ENCODE results near the gene SLFNL1. TPM values are rescaled to one million over a fixed set of nuclear protein-coding genes. Genes with fewer than 3 reads are reported as not detected.

Gene SLFNL1
- total RNA-seq, 2 donors from 2014 or later: 0.15 TPM; not detected in 1

DNA sequence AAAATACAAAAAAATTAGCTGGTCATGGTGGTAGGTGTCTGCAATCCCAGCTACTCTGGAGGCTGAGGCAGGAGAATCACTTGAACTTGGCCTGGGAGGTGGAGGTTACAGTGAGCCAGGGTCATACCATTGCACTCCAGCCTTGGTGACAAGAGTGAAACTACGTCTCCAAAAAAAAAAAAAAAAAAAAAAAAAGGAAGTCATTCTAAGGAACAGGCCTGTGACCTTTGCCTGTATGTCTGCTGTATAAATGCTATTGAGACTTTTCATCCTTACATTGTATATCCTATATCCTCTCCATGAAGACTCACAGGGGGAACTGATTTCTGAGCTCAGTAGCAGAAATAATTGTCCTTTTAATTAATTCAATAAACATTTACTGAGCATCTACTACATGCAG is 49.6 kb downstream of the SLFNL1 start:
- H3K36me3 Mint-ChIP-seq (ENCODE audit: low read depth): no peaks in the 10 kb centered on the region
- no peaks in the 10 kb centered on the region for H3K36me3 ChIP-seq (ENCODE audit: control insufficient read depth, insufficient read depth, low read length)
- WGBS, 2 experiments (ENCODE audit: insufficient coverage in 1 of 2, insufficient read length in 1 of 2): 89 to 100% methylated on average over 1 of the region's 1 CpG
- H3K27me3 Mint-ChIP-seq (ENCODE audit: insufficient read depth): no peaks in the 10 kb centered on the region
- H3K9ac ChIP-seq (ENCODE audit: extremely low read depth, low read length, poor library complexity, severe bottlenecking): no peak overlapping the region
- no peak overlapping the region for H3K27ac ChIP-seq (ENCODE audit: low read depth, low read length)
- no peak overlapping the region for H3K4me3 Mint-ChIP-seq
- no peak overlapping the region for H3K27ac Mint-ChIP-seq
- DNase-seq: no peak
- no peaks in the 10 kb centered on the region for H3K4me1 ChIP-seq (ENCODE audit: control insufficient read depth, insufficient read depth, low read length)
- no peaks in the 10 kb centered on the region for H3K9me3 Mint-ChIP-seq
- H3K27me3 ChIP-seq (ENCODE audit: control insufficient read depth, insufficient read depth, low read length, poor library complexity, severe bottlenecking): no peaks in the 10 kb centered on the region
- TF ChIP-seq, protein P1, sequence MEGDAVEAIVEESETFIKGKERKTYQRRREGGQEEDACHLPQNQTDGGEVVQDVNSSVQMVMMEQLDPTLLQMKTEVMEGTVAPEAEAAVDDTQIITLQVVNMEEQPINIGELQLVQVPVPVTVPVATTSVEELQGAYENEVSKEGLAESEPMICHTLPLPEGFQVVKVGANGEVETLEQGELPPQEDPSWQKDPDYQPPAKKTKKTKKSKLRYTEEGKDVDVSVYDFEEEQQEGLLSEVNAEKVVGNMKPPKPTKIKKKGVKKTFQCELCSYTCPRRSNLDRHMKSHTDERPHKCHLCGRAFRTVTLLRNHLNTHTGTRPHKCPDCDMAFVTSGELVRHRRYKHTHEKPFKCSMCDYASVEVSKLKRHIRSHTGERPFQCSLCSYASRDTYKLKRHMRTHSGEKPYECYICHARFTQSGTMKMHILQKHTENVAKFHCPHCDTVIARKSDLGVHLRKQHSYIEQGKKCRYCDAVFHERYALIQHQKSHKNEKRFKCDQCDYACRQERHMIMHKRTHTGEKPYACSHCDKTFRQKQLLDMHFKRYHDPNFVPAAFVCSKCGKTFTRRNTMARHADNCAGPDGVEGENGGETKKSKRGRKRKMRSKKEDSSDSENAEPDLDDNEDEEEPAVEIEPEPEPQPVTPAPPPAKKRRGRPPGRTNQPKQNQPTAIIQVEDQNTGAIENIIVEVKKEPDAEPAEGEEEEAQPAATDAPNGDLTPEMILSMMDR (conservative IDR thresholded peaks at IDR 0.05): no peak
- H3K4me1 Mint-ChIP-seq: peaks cover 6% of the 10 kb centered on the region
- no peaks in the 10 kb centered on the region for H3K9me3 ChIP-seq (ENCODE audit: control insufficient read depth, low read length)
- H3K4me3 ChIP-seq (ENCODE audit: low read length): no peak overlapping the region

DNA sequence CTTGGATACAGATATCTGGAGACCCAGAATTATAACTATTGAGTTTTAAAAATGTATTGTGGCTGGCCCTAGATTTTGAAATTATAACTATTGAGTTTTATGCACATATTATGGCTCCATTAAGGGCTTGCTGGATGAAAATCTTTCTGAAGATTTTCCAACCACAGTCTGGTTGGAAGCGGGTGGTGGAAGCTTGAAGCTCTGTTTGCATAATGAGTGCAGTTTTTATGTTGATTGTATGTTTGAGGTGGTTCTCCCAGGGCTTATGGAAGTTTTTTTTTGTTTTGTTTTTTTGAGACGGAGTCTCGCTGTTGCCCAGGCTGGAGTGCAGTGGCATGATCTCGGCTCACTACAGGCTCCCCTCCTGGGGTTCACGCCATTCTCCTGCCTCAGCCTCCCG is 52.1 kb downstream of the SLFNL1 start:
- H3K4me1 Mint-ChIP-seq: peaks cover 7% of the 10 kb centered on the region
- no peaks in the 10 kb centered on the region for H3K27me3 Mint-ChIP-seq (ENCODE audit: insufficient read depth)
- H3K36me3 Mint-ChIP-seq (ENCODE audit: low read depth): no peaks in the 10 kb centered on the region
- H3K9ac ChIP-seq (ENCODE audit: extremely low read depth, low read length, poor library complexity, severe bottlenecking): no peak overlapping the region
- WGBS, 2 experiments (ENCODE audit: insufficient coverage in 1 of 2, insufficient read length in 1 of 2): 93 to 98% methylated on average over 5 to 6 of the region's 6 CpGs
- H3K36me3 ChIP-seq (ENCODE audit: control insufficient read depth, insufficient read depth, low read length): no peaks in the 10 kb centered on the region
- H3K9me3 ChIP-seq (ENCODE audit: control insufficient read depth, low read length): no peaks in the 10 kb centered on the region
- no peak overlapping the region for H3K4me3 ChIP-seq (ENCODE audit: low read length)
- no peaks in the 10 kb centered on the region for H3K27me3 ChIP-seq (ENCODE audit: control insufficient read depth, insufficient read depth, low read length, poor library complexity, severe bottlenecking)
- no peaks in the 10 kb centered on the region for H3K4me1 ChIP-seq (ENCODE audit: control insufficient read depth, insufficient read depth, low read length)
- no peak overlapping the region for H3K27ac Mint-ChIP-seq
- TF ChIP-seq, protein P1 (conservative IDR thresholded peaks at IDR 0.05): no peak
- H3K27ac ChIP-seq (ENCODE audit: low read depth, low read length): no peak overlapping the region
- DNase-seq: no peak
- H3K4me3 Mint-ChIP-seq: no peak overlapping the region
- no peaks in the 10 kb centered on the region for H3K9me3 Mint-ChIP-seq

DNA sequence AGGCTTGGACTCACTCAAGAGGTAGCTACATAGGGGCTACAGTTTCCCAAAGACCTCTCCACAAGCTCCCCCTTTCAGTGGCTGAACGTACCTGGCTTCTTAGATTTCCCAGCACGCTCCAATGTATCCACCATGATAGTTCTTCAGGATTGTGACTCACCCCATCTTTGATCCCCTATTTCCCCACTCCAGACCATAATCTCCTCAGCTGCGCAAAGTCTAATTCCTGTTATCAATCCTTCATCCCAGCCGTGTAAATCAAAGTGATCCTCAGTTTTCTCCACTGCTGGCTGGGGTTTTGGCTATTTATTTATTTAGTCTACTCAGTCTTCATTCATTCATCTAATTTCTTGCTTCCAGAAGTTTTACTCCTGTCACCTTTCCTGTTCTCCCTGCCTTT is 55.1 kb downstream of the SLFNL1 start:
- Histone ChIP-seq H3K4me3 (ENCODE audit: low read length) (no peak overlapping the region), H3K27me3 (ENCODE audit: control insufficient read depth, insufficient read depth, low read length, poor library complexity, severe bottlenecking) (no peaks in the 10 kb centered on the region), H3K4me1 (ENCODE audit: control insufficient read depth, insufficient read depth, low read length) (no peaks in the 10 kb centered on the region), H3K9me3 (ENCODE audit: control insufficient read depth, low read length) (no peaks in the 10 kb centered on the region), H3K27ac (ENCODE audit: low read depth, low read length) (no peak overlapping the region), H3K36me3 (ENCODE audit: control insufficient read depth, insufficient read depth, low read length) (no peaks in the 10 kb centered on the region), H3K9ac (ENCODE audit: extremely low read depth, low read length, poor library complexity, severe bottlenecking) (no peak overlapping the region)
- Mint-ChIP-seq H3K4me1 (peaks cover 7% of the 10 kb centered on the region), H3K4me3 (no peak overlapping the region), H3K9me3 (no peaks in the 10 kb centered on the region), H3K27me3 (ENCODE audit: insufficient read depth) (no peaks in the 10 kb centered on the region), H3K27ac (no peak overlapping the region), H3K36me3 (ENCODE audit: low read depth) (no peaks in the 10 kb centered on the region)
- no peak for DNase-seq
- TF ChIP-seq, protein P1 (conservative IDR thresholded peaks at IDR 0.05): no peak
- WGBS, 2 experiments (ENCODE audit: insufficient coverage in 1 of 2, insufficient read length in 1 of 2): 83% methylated on average over 4 of the region's 4 CpGs

Other genes with a start within 250 kb of the SLFNL1 start
- gene KCNQ4, start 237.9 kb downstream of the SLFNL1 start, total RNA-seq: under 1 TPM; 0.22 to 0.88 TPM
- 1 to 10 TPM; 9.0 to 9.5 TPM for gene CITED4, start 159.4 kb downstream of the SLFNL1 start, total RNA-seq
- 10 to 100 TPM; 79.9 to 84.0 TPM for gene CTPS1, start 42.0 kb downstream of the SLFNL1 start, total RNA-seq
- 10 to 100 TPM; 16.4 to 18.3 TPM for gene SCMH1, start 220.6 kb upstream of the SLFNL1 start, total RNA-seq